GM15510 (cell line): ENCODE measurements around the gene FBLN2.

Experiments
- POLR2A ChIP-seq: IDR thresholded peaks from 3 replicates; pipeline ENCODE4 v1.6.1; 2011; ENCODE audit warnings: borderline replicate concordance; ENCODE audit not compliant: insufficient read length; ENCODE audit errors: extremely low read depth

FBLN2 gene

DNA sequence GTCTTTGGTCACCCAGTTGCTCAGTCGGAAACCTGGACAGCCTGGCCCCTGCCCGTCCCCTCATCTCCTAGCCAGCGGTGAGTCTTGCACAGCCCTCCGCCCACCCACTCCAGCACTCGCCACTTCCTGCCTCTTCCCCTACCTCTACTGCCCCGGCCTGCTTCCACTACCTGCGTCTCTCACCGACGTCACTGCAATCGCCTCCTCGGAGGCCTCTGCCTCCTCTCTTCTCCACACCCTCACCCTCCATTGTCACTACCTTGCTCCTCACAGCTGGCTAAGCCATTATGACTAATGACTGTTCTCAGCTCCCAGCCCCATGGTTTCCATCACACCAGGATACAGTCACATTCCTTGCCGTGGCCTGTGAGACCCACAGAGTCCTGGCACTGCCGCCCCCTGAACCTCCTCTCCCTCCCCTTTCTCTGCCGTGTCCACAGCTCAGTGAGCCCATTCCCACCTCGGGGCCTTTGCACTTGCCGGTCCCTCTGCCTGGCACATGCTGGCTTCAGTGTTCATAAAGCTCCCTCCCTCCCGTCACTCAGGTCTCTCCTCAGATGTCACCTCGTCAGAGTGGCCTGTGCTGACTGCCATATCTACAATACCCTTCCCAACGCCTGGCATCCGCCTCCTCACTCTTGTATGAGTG, 104.8 kb downstream of the FBLN2 start:
- TF ChIP-seq POLR2A = no peak

GRCh38 chr3:13654330-13655060, 105.6 kb downstream of the FBLN2 start:
- TF ChIP-seq POLR2A = no peak

DNA sequence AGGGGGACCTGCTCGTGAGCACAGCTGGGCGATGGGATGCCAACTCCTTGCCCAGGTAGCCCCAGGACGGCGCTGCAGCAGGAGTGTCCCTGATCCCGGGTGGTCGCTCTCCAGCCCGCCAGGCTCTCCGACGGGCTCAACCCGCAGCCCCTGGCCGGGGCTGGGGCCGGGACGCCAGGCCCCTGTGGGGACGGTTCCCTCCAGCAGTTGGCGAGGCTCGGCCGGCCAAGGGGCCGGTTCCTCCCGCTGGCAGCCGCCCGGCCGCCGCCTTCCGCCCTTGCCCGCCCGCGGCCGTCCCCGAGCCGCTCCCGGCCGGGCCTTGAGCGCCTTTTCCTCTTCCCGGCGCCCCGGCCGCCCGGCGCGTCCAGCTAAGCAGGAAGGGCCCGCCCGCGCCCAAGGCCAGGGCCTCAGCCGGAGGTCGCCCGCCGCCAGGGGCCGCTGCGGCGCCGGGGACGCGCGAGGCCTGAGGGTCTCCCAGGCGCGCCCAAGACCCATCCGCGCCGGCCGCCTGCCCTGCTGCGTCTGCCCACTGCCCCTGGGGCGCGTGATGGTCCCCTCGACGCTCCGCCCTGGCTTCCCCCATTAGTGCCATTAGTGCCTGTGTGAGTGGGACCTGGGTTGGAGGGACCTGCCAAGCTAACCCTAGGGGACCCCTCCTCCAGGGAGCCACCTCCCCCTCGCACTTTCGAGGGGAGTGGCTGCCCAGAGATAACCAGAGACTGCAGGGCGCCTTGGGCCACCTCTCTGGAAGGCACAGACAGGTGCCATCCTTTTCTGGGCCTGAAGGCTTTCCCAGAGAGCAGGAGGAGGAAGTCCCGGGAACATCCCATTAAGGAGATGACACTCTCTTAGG, 106.4 kb downstream of the FBLN2 start:
- TF ChIP-seq POLR2A = no peak

- no peak for TF ChIP-seq POLR2A
These were observed 107.8 kb downstream of the FBLN2 start for GRCh38 chr3:13656584-13657301.

DNA sequence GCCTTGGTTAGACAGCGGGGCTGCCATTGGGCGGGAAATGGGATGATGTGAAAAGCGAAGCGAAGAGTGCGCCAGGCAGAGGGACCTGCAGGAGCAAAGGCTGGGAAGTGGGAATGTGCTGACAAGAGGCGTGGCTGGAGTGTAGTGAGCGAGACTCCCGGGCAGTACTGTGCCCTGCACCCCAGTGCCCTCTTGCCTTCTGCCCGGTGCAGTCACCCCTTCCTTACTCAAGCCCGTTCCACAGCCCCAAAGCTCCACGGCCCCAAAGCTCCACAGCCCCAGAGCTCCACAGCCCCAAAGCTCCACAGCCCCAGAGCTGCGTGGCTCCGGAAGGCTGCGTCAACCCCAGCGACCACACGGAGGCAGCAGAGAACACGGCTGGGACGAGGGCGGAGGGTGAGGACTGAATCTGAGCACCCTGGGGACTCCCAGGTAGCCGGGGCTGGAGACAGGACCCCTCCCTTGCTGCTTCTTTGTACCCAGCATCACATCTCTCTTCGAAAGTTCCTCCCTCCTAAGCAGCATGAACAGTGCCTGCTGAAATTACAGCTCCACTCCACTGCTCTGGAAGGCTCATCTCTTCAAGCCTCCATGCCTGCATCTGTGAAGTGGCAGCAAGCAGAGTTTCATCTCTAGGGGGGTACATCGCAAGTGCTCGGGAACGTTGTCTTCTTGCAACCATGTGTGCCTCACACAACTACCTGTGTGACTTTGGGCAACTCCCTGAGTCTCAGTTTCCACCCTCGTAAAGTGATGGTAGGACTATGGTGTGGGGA, 108.9 kb downstream of the FBLN2 start:
- TF ChIP-seq POLR2A = no peak

- no peak for TF ChIP-seq POLR2A
These were observed 109.8 kb downstream of the FBLN2 start for GRCh38 chr3:13658681-13659080.

DNA sequence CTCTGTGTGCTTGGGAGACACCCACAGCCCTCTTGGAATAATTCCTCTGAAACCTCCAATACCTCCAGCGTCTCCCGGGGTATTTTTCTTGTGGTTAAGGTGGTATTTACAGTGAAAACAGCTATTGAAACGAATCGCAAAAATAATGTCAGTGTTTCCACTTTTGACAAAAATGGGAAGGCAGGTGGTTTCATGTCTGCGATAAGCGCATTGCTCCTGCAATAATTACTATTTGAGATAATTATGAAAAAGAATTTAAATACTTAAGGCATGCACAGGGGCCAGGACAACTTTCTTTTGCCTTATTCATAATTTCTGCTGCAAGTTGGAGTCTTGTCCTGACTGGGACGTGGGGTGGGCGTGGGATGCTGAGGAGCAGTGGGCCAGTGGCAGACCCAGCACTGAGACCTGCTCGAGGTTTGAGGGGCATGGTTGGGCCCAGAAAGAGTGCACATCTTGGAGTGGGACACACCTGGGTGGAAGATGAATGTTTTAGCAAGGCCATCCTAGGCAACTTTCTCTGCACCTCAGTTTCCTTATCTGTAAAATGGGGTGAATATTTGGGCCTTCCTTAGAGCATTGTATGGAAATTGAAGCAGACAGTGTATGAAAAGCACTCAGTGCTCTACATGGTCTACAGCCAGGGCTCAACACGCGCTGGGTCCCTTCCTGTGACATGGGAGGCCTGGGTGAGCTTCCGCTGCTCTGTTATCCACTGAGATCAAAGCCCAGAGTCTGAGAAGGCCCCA, 110.5 kb downstream of the FBLN2 start:
- TF ChIP-seq POLR2A = no peak

DNA sequence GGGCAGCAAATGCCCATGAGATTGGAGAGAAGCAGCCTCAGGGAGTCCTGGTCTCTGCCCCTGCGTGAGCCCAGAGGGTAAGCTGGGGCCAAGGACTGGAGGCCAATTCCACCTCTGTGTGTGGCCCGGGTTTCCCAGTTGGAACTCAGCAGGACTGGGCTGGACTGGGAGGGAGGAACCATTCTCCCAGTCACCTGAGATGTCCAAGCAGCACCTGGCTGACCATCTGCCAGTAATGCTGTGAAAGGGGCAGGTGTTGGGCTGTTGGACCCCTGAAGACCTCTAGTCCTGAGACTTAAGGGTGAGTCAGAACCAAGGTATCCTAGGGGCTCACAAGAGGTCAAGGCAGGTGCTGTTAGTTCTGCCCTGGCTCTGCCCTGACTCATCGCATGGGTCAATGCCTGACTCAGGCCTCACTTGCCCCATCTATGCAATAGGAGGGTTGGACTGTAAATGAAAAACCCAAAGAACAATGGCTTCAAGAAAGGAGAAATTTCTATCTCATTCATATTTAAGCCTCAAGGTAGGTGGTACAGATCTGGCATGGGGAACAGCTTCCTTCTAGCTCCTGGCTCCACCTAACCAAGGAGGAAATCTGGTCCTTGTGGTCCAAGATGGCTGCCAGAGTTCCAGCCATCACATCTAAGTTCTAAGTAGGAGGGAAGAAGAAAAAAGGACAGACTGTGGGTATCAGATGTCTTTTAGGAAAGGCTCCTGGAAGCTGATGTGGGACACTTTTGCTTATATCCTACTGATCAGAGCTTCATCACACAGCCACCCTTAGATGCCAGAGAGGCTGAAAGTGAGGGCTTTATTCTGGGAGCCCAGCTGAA, 111.3 kb downstream of the FBLN2 start:
- TF ChIP-seq POLR2A = no peak

DNA sequence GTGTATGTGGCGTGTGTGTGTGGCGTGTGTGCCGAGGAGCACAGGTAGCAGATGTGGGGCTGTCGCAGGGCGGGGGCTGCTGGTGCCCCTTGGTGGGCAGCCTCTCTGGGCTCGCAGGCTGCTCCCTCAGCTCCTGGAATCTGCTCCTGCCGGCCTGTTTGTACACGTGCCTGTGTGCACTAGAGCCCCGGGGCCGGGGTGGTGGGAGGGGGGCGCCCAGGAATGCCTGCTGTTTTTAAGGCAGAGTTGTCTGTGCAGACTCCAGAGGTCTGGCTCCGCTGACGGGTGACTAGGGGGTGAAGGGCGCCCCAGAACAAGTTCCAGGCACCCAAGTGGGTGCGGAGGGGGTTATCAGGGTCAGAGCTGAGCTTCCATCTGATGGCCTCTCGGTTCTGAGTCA, 112.2 kb downstream of the FBLN2 start:
- TF ChIP-seq POLR2A = no peak

DNA sequence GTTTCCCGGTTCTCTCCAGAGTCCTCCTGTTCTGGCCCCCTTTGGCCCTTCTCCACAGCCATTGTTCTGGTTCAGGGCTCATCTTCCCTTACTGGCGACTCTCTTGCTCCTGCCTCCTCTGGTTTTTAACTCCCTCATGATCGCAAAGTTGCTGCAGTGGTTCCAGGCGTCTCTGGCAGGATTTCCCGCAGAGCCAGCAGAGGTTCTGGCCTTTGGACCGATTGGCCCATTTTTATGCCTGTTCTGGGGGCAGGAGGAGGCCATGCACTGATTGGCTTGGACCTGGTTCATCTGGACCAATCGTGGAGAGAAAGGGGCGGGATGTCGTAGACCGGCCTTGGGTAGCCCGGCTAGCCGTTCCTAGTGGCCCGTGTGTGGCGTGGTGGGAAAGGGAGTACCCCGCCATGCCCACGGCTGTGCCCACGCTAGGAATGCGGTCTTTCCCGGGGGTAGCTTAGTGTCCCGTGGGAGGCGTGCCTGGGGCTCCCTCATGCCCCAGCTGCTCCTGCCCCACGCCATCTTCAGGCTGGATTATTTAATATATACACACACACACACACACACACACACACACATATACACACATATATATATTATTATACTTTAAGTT, 113.4 kb downstream of the FBLN2 start:
- no peak for TF ChIP-seq POLR2A

DNA sequence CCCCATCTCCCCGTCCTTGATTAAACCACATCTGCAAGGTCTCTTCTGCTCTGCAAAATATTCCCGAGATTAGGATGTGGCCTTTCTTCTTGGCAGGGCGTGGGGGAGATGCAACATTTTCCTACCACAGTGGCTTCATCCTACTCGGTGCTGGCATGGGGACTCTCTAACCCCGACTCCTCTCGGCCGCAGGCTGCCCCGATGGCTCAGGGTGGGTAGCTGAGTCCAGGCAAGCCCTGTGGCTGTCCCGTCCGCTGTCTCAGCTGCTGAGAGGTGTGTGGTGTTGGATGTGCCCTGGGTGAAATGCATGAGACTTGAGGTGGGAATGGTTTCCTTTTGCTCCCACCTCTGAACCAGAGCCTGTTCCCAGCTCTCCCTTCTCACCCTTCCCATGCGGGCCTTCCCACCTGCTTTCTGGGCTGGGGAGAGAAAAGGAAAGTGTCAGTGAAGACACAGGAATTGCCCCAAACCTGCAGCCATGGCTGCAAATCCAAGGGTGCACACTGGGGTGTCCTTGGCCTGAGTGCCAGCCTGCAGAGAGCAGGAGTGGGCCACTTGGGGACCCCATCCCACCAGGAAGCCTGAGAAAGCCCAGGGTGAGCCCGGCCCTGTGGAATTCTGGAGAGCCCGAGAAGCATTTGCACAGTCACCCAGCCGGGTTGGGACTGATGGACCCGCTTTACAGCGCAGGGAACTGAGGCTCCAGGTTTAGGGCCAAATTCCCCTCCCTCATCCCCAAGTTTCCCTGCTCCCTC, 115.0 kb downstream of the FBLN2 start:
- no peak for TF ChIP-seq POLR2A

- TF ChIP-seq POLR2A = no peak
These were observed 116.8 kb downstream of the FBLN2 start for GRCh38 chr3:13665582-13666226.

DNA sequence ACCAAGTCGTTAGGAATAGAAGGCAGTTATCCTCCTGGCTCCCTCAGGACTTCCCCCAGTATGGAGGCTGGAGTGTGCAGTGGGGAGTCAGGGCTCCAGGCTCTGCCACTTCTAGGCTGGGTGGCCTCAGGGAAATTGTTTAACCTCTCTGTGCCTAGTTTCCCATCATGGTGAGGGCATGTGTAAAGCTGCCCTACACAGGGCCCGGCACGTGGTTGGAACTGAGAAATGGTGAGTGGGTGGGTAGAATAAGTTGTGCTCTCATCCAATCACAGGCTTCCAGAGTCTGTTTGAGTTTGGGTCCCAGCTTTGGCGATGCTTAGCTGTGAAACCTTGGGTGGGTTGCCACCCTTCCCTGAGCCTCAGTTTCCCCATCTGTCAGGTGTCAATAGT, 117.3 kb downstream of the FBLN2 start:
- TF ChIP-seq POLR2A = no peak
